K562 (cell line): ENCODE data around the gene MTPN.

Experiments
- FOXJ3 ChIP-seq: sonication (generic); formaldehyde crosslinking; IDR thresholded peaks from 2 replicates; pipeline ENCODE4 v1.4.0; 2020; ENCODE audit warnings: mild to moderate bottlenecking, missing genetic modification reagents
- FOXK2 ChIP-seq, 2 experiments: fragments of 450-650 bp; IDR thresholded peaks in 1 of 2; conservative IDR thresholded peaks in 1 of 2; 2 replicates each; pipeline ENCODE4 v1.6.1; 2016; ENCODE audit warnings: low read depth in 2 of 2, mild to moderate bottlenecking in 1 of 2
- MAZ ChIP-seq, 2 experiments: fragments of 450-650 bp in 1 of 2; sonication (generic) in 1 of 2; formaldehyde crosslinking; IDR thresholded peaks in 1 of 2; conservative IDR thresholded peaks in 1 of 2; 2 replicates each; pipeline versions ENCODE4 v1.4.0 to v1.5.0; 2020; ENCODE audit warnings: mild to moderate bottlenecking in 1 of 2, missing genetic modification reagents in 1 of 2
- SETDB1 ChIP-seq: IDR thresholded peaks from one replicate; pipeline ENCODE4 v1.6.1; 2012; ENCODE audit warnings: low read length, control low read depth, inconsistent platforms

GRCh38 chr7:135934651-135935050, 42.5 kb downstream of the MTPN start:
- TF ChIP-seq FOXJ3 (no peak), SETDB1 (no peak), FOXK2 (conservative IDR thresholded peaks at IDR 0.05 in 1 of 2, IDR thresholded peaks at IDR 0.05 in 1 of 2; ENCODE audit: low read depth in 2 of 2) (no peak; a peak in 1 of 4 replicates), MAZ (CRISPR knock-in tag; conservative IDR thresholded peaks at IDR 0.05 in 1 of 2, IDR thresholded peaks at IDR 0.05 in 1 of 2) (no peak)
